NT2/D1 (cell line): ENCODE data around the gene C5orf22.

Source experiments
- SUZ12 ChIP-seq: IDR thresholded peaks from 2 replicates; pipeline ENCODE4 v1.6.1; 2011; ENCODE audit not compliant: insufficient read length, insufficient read depth; ENCODE audit errors: extremely low read depth
- ZNF274 ChIP-seq: IDR thresholded peaks from 2 replicates; pipeline ENCODE4 v1.6.1; 2011; ENCODE audit warnings: mild to moderate bottlenecking, low read depth, low read length

DNA sequence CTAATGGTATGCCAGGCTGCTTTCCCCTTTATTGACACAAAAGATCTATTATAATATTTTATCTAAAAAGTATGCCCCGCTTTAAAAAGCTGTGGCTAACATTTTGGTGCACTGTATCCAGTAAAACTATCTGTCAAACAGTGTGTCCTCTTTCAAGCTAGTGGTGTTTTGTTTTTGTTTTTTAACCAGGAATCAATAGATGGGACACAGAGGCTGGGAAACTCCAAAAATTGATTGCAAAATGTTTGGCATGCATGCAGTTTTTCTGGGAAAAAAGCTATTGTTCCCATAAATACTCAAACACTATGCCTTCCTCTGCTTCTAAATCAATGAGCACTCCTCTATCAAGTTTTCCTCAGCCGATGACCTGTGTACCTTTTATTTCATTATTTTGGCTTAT is 72.5 kb downstream of the C5orf22 start:
- no peak for TF ChIP-seq SUZ12
- TF ChIP-seq ZNF274, result no peak
